ENCODE results near the gene RELA.
"Not testable (repeated sequence)": the region's sequence is repeated elsewhere in the genome, so short reads cannot be mapped to it uniquely, and the experiment has no call there.

RELA gene

DNA sequence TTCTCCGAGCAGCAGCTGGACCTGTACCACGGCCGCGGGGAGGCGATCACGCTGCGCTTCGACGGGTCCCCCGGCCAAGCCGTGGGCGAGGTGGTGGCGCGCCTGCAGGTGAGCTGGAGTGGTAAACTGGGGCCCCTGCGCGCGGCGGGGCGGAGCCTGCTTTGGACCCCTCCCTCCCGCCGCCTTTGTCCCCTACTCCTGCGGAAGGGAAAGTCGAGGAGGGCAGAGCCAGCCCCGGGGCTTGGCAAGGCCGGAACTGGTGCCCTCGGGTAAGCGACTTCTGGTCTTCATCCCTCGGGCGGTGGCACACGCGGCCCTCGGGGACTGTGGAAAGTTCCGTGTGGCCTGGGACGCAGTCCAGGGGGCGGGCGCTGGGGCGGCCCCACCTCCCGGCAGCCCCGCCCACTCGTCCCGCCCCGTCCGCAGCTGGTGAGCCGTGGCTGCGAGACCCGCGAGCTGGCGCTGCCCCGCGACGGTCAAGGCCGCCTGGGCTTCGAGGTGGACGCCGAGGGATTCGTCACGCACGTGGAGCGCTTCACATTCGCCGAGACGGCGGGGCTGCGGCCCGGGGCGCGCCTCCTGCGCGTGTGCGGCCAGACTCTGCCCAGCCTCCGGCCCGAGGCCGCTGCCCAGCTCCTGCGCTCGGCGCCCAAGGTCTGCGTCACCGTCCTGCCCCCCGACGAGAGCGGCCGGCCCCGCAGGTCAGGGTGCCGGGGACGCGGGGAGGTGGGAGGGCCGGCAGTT, 15.6 kb downstream of the RELA start:
- DNase-seq = no peak

DNA sequence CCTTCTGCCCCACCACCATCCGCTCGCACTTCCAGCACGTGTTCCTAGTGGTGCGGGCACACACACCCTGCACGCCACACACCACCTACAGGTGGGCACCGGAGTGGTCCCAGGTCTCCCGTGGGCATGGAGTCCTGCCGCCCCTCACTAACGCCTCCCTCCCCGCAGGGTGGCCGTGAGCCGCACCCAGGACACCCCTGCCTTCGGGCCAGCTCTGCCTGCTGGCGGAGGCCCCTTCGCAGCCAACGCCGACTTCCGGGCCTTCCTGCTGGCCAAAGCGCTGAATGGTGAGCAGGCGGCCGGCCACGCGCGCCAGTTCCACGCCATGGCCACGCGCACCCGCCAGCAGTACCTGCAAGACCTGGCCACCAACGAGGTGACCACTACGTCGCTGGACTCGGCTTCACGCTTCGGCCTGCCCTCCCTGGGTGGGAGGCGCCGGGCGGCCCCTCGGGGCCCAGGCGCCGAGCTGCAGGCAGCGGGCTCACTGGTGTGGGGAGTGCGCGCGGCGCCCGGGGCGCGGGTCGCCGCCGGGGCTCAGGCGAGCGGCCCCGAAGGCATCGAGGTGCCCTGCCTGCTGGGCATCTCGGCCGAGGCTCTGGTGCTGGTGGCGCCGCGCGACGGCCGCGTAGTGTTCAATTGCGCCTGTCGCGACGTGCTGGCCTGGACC, 16.3 kb downstream of the RELA start:
- no peak for DNase-seq

DNA sequence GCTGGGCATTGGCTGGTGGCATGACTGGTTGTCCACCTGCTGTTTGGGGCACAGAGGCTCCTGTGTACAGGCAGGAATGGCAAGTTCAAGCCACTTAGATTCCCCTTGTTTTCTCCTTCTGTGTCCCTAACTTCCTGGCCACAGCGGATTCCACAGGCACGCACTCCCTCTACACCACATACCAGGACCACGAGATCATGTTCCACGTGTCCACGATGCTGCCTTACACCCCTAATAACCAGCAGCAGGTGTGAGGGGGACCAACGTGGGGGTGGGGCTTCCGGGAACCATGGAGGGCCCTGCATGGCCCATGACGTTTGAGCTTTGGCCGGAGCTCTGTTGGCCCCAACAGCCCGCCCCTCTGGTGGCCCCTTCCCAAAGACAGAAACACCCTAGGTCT, 17.0 kb downstream of the RELA start:
- DNase-seq = no peak

DNA sequence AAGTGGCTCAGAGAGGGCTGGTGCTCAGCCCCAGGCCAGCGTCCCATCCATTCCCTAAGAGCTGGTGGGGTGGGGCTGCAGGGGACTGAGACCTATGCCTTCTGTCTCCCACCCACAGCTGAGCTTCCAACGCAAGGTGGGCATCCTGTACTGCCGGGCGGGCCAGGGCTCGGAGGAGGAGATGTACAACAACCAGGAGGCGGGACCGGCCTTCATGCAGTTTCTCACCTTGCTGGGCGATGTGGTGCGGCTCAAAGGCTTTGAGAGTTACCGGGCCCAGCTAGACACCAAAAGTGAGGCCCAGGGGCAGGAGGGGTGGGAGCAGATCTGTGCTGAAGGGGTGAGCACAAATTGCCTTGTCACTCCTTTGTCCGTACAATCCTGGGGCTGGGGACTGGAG, 17.9 kb downstream of the RELA start:
- no peak for DNase-seq

DNA sequence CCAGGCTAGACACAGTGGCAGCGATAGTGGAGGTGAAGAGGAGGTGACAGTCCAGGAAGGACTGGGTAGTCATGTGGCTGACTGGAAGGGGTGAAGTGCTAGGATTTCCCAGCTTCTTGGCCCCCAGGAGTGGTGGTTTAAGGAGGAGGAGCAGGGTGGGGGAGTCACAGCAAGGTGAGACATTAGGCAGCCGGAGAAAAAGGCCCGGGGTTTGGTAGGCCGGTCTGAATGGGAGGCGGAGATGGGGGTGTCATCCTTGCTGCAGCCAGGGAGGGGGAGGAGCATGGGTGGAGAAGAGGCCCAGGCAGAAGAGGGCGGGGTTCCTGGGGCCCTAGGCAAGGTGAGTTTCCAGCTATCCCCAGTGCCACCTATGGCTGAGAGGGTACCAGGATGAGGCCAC, 18.7 kb downstream of the RELA start:
- no peak for DNase-seq

DNA sequence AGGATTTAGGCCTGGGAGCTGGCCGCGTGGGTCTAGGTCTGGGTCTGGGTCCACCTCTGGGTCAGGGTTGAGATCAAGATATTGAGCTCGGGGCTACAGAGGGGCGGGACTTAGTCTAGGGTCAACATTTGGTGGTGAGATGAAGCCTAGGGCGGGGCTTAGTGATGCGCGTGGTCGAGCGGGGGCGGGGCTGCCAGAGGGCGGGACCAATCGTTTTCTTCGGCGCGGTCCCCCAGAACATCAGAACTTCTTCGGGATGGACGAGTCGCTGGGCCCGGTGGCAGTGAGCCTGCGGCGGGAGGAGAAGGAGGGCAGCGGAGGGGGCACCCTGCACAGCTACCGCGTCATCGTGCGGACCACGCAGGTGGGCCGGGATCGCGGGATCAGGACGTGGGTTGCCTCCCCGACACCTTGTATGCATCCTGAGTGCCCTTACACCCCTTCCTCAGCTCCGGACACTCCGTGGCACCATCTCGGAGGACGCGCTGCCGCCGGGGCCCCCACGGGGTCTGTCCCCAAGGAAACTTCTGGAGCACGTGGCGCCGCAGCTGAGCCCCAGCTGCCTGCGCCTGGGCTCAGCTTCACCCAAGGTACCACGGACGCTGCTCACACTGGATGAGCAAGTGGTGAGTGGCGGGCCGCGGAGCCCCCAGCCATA, 20.6 kb downstream of the RELA start:
- no peak for DNase-seq

DNA sequence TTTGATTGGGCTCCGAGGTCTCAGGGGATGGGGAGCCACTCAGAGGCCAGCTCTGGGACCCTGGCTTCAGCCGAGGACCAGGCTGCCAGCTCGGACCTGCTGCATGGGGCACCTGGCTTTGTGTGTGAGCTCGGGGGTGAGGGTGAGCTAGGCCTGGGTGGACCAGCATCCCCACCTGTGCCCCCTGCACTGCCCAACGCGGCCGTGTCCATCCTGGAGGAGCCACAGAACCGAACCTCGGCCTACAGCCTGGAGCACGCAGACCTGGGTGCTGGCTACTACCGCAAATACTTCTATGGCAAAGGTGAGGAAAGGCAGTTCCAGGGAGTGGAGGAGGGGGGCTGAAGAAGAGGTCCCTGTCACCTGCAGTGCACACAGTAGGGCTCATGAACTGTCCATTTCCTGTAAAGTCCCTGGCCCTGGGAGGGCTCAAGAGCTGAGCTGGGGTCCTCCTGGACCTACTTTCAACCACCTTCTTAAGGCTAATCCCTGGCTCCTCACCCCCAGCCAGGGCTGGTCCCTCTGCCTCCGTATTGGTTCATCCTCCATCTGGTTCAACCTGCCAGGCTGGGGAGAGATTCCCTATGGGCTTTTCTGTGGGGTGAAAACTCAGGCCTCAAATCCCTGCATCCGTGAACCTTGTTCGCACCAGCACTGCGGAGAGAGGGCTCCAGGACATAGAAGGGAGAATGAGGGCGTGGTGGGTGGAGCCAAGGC, 21.3 kb downstream of the RELA start:
- DNase-seq = no peak

DNA sequence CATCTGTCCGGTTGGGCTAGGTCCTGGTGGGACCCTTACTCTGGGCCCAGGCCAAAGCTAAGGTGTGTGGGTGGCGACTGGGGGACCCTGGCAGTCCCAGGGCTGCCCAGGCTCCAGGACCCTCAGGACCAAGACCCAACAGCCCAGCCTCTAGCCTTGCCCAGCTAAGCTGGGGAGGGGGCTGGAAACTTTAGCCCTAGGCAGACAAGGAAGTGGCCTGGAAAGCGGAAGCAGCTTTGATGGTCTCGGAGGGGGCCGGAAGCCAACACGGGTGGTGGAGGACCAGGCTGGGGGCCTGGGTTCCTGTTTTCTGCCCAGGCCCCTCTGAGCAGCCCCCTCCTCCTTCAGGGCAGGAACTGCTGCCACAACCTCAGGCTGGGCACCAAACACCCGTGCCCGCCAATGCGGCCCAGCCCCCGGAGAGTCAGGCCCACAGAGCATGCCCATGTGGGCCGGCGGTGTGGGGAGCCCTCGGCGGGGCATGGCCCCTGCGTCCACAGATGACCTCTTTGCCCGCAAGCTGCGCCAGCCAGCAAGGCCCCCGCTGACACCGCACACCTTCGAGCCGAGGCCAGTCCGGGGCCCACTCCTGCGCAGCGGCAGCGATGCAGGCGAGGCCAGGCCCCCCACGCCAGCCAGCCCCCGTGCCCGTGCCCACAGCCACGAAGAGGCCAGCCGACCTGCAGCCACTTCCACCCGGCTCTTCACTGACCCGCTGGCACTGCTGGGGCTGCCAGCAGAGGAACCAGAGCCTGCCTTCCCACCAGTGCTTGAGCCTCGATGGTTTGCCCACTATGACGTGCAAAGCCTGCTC, 22.0 kb downstream of the RELA start:
- DNase-seq = no peak

DNA sequence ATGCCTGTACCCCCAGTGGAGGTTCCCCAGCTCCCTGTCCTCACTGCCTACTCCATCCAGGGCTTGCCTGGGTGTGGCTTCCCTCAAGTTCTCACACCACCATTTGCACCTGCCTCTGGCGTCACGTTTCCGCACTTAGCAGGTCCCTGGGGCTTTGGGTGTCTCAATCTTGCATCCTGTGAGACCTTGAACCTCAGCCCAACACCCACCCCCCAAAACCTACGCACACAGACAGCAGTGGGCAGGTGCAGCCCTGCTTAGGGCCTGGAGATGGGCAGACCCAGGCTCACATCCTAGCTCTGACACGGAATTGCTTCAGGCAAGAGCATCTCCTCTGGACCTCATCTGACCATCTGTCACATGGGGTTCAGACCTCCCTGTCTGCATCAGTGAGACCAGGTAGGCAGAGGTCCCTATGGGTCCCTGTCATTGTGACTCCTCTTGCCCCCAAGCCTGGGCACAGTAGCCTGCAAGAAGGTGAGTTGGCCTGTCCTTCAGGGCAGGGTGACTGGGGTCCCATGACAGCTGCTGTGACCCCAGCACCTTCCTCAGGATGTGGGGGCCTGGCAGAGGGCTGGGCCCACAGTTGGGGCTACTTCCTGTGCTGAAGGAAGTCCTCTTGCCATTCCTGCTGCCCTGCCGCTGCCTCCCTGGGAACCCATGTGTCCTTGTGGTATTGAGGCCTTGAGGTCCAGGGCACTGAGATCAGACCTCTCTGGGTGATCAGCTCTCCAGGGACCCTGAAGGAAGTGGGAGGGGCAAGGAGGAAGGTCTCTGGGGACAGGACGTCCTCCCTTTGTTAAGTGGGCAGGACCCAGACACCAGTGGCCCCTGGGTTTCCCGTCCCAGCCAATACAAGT, 22.9 kb downstream of the RELA start:
- no peak for DNase-seq

DNA sequence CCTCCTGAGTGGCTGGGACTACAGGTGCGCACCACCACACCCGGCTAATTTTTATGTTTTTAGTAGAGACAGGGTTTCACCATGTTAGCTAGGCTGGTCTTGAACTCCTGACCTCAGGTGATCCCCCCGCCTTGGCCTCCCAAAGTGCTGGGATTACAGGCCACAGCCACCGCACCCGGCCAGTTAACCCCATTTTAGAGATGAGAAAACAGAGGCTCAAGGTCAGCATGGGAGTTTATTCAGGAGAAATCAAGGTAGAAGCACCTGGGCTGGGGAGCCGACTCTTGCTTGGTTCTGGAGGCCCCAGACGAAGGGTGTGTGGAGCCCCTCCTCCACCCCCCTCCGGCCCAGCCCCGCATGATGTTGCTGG, 23.5 kb downstream of the RELA start:
- not testable (repeated sequence) for DNase-seq

DNA sequence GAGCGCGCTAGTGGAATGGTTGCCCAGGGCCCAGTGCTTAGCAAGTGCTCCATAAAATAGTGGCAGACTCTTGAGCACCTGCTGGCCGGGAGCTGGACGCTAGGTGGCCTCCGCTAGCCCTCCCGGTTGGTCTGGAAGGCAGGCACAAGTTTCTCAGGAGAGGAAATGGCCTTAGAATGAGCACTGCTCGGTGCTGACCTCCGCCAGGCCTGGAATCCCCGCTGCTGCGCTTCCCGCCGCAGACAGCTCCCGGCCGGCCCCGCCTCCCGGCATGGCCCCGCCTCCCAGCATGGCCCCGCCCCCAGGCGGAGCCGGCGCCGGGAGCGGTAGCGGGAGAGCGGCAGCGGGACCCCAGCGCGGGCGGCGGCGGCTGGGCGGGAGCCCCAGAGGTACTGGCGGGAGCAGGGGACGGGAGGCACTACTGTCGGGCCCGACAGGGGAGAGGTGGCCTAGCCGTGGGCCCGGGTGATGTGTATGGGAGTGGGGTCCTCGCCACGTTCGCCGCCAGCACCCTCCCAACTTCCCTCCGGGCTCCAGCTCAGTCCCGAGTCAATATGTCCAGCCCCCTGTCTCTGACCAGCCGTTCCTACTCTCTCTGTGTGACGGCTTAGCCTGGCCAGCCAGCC, 24.8 kb downstream of the RELA start, which contains the start of gene SIPA1:
Gene SIPA1, plus strand, starts transcription at position 308 of the 626 bp plus-strand sequence. CDS start 2,821 bp downstream, outside the sequence.
- peak; percentile 47 for DNase-seq

DNA sequence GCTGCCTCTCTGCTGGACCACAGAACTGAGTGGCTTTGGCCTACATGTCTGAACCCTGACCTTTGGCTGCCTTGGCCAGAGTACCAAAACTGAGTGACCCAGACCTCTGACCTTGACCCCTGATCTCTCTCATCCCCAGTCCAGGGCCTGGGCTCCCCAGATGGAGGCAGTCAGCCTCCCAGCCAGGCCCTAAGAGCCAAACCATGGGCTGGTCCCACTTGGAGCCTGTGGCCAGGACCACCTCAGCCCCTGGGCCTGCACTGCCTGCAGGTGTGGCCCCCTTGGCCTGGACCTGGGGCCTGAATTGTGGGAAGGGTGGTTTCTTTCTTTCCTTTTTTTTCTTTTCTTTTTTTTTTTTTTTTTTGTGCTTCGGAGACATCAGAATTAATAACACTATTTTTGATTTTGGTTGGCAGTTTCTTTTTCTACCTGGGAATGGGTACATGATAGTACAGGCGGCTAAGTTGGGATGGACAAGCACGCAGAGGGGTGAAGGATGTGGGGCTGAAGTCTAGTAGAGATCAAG, 25.6 kb downstream of the RELA start:
- no peak for DNase-seq

DNA sequence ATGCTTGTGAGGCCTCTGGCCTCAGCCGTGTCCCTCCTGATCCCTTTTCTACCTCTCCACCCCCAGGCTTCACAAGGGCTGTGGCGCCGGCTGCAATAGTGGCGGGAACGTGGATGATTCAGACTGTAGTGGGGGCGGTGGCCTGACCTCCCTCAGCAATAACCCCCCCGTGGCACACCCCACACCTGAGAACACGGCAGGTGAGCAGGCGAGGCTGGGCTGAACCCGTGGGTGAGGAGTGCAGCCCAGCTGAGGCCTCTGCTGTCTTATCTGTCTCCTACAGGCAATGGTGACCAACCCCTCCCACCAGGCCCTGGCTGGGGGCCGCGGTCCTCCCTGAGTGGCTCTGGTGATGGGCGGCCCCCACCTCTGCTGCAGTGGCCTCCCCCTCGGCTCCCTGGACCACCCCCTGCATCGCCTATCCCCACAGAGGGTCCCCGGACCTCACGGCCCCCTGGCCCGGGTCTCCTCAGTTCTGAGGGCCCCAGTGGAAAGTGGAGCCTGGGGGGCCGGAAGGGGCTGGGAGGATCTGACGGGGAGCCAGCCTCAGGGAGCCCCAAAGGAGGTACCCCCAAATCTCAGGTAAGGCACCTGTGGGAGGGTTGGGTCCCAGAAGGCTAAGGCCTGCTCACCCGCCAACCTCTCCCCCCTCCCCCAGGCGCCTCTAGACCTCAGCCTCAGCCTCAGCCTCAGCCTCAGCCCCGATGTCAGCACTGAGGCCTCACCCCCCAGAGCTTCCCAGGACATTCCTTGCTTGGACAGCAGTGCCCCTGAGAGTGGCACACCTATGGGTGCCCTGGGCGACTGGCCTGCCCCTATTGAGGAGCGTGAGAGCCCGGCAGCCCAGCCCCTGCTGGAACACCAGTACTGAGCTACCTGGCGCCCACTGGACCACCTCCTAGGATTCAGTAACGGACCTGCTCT, 26.3 kb downstream of the RELA start:
- no peak for DNase-seq

DNA sequence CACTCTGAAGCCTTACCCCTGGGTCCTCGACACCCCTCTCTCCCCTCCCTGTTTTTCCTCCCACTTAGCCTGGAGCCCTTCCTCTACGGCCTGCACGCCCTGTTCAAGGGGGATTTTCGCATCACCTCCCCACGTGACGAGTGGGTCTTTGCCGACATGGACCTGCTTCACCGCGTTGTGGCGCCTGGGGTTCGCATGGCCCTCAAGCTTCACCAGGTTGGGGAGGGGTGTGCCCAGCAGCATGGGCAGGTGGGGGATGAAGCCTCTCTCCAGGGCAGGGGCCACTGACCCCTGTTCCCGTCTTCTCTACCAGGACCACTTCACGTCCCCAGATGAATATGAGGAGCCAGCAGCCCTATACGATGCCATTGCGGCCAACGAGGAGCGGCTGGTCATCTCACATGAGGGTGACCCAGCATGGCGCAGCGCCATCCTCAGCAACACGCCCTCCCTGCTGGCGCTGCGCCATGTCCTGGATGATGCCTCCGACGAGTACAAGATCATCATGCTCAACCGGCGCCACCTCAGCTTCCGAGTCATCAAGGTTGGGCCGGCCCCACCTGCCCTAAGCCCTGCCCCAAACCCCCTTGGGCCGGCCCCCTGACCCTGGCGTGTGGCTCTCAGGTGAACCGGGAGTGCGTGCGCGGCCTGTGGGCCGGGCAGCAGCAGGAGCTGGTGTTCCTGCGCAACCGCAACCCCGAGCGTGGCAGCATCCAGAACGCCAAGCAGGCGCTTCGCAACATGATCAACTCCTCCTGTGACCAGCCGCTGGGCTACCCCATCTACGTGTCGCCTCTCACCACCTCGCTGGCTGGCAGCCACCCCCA, 27.6 kb downstream of the RELA start:
- DNase-seq = no peak

DNA sequence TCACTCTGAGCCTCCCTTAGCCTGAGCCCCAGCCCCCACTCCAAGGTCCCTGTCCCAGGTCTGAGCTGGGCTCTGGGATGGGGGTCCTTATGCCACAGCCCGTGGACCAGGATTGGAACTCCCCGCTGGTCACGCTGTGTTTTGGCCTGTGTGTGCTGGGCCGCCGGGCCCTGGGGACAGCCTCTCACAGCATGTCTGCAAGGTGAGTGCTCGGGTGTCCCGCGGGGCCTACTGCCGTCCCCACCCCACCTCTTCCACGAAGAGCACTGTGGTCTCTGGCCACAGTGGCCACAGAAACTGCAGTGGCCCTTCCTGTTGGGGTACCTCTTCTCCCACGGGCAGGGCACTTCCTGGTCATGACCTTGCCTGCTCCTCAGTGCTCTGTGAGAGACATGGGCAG, 28.3 kb downstream of the RELA start:
- DNase-seq = no peak

DNA sequence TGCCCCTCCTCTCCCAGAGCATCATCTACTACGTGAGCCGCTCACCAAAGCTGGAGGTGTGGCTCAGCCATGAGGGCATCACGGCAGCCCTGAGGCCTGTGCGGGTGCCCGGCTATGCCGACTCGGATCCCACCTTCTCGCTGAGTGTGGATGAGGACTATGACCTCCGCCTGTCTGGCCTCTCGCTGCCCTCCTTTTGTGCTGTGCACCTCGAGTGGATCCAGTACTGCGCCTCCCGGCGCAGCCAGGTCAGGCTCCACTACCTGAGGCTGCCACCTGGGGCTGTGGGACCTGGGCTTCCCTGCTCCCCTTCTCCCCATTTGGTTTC, 28.6 kb downstream of the RELA start:
- DNase-seq = no peak

DNA sequence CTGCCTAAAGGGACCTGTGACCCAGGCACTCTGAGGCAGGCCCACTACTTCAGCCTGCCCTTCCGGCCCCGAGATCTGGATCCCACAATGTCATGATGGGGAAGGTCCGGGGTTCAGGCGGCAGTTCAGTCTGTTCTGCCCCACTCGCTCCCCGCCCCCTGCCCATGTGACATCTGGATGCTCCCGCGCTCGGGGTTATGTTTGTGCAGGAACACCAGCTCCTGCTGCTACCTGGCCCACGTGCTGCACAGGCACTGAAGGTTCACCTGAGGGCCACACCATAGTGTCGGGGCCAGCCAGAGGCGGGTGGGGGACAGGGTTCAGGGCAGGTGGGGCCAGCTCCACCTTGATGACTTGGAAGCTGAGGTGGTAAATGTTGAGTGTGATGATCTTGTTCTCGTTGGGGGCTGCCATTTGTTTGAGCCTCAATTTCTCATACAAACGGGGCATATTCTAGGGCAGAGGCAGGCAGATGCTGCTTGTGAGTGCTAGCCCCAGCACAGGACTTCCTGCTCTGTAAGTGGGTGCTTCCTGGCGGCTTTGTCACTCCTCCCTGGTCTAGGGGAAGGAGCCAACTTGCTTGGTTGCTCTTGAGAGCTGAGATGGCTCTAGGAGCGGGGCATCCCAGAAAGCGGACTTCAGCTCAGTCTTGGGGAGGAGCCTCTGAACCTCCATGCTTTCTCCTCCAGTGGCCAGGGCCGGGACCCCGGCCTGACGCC, 29.2 kb downstream of the RELA start:
- no peak for DNase-seq

DNA sequence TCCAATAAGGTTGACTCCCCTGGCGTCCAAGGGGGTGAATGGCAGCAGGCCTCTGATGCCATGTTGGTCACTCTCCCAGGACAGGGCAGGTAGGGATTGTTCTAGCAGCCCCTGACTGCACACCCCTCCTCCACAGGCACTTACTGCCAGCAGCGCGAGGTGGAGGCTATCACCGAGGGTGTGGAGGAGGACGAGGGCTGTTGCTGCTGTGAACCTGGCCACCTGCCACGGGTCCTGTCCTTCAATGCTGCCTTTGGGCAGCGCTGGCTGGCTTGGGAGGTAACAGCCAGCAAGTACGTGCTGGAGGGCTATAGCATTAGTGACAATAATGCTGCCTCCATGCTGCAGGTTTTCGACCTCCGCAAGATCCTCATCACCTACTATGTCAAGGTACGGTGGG, 32.5 kb downstream of the RELA start:
- no peak for DNase-seq

Data from NCI-H2029 (cell line).